ENCODE measurements around the gene OASL.
"Not testable (repeated sequence)": the region's sequence is repeated elsewhere in the genome, so short reads cannot be mapped to it uniquely, and the experiment has no call there.

OASL gene

GRCh38 chr12:121038861-121039668 lies at the start of gene OASL:
Gene OASL, minus strand, starts transcription at chr12:121039246. Its CDS starts 275 bp downstream, at chr12:121038971.
- DNase-seq: peak; percentile 26

- no peak for DNase-seq
Measured at GRCh38 chr12:121088195-121088585, 49.1 kb upstream of the OASL start.

GRCh38 chr12:121087467-121088194 lies 48.6 kb upstream of the OASL start:
- DNase-seq: no peak

- no peak for DNase-seq
Measured at GRCh38 chr12:121086781-121087295, 47.8 kb upstream of the OASL start.

DNA sequence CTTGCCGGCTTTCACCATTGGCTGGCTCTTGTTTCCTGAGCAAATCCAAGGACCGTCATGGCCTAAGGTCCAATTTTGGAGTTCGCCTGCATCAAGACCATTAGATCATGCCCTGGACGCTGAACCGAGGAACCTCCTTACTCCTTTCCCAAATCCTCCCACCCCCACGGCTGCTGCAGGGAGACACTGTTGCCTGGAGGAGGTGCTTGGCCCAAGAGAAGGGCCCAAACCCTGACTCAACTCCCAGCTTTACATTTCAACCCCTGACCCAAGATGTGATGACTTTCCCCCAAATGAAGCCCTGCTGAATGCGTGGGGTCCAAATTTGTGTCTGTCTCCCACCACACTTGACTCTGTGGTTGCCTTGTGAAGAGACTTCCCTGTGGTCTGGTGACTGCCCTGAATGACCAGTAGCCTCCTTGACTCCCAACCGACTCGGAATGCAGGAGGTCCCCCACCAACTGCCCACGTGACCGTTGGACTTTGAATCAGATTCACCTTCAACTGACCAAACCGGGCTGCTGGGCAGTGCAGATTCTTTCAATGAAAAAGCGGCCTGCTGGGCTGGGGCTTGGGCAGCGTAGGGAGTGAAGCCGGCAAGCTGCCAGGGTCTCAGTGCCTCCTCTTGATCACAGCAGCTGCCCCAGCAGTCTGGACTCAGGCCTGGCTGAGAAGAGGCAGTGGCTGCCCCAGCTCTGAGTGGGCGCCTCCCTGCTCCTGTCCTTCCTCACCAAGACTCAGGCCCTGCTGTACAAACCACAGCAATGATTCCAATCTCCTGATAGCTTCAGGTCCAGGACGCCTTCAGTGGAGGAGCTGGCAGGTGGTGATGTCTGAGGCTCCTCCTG lies 46.7 kb upstream of the OASL start:
- DNase-seq: no peak

DNA sequence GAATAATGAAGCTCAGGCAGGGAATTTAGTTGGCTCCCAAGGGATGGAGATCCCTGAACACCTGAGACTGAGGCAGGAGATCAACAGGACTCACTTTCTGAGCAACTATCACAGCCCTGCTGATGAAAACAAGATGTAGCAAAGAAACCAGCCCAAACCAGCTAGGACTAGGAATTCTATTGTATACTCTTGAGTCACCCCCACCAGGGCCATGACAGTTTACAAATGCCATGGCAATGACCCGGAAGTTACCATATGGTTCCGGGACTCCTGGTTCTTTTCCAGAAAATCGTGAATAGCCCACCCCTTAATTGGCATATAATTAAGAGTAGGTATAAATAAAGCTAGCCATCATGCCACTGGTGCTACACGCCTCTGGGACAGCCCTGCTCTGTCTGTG lies 46.0 kb upstream of the OASL start:
- DNase-seq: no peak

DNA sequence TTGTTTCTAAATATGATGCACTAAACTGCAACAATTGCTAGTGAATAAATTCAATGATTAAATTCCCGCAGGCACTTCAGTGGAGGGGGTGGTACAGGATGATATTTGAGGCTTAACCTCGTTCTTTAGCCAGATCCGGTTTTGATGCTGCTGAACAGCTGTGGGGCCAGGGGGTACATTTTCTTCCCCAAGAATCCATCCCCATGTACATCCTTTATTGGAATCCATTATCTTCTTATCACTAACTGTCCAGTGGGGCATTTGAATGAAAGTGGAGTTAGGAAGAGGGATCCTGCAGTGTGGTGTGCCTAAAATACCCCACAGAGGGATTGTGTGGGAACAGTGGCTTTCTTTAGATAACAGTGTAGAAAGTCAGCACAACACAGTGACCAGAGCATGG lies 45.2 kb upstream of the OASL start:
- no peak for DNase-seq

GRCh38 chr12:121080909-121081308 lies 41.9 kb upstream of the OASL start:
- DNase-seq: no peak

DNA sequence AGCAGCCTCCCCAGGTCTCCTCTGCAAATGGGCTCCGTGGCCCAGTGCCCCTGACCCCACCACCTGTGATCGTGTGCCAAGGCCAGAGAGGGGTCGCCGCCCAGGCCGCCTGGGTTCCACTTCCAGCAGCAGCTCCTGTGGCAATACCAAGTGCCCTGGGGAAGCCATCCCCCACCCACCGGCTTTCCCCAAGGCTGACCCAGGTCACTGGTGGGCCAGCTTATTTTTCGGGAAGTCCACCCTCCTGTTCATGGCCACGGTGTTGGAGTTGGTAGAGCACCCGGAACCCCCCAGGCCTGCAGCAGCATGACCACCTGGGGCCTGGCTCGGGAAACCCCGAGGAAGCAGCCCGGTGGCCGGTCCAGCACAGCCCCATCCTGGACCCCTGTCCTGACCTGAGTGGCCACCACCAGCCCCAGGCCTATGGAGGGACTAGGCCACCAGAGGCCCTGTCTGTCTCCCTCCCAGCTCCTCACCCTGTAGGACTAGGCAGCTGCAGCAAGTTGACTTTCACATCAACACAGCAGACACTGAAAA lies 40.8 kb upstream of the OASL start:
- no peak for DNase-seq

DNA sequence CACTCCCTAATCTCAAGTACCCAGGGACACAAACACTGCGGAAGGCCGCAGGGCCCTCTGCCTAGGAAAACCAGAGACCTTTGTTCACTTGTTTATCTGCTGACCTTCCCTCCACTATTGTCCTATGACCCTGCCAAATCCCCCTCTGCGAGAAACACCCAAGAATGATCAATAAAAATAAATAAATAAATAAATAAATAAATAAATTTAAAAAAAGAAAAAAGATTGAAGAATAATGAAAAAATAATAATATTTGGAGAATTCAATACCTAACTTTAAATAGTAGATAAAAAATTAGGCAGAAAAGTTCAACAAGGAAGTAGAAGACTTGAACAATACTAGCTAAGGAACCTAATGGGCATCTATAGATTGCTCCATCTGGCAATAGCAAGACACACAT lies 38.4 kb upstream of the OASL start:
- not testable (repeated sequence) for DNase-seq

- DNase-seq: not testable (repeated sequence)
Measured at GRCh38 chr12:121075911-121076310, 36.9 kb upstream of the OASL start.

- DNase-seq: no peak
Measured at GRCh38 chr12:121072147-121072546, 33.1 kb upstream of the OASL start.

- no peak for DNase-seq
Measured at GRCh38 chr12:121069206-121069605, 30.2 kb upstream of the OASL start.

DNA sequence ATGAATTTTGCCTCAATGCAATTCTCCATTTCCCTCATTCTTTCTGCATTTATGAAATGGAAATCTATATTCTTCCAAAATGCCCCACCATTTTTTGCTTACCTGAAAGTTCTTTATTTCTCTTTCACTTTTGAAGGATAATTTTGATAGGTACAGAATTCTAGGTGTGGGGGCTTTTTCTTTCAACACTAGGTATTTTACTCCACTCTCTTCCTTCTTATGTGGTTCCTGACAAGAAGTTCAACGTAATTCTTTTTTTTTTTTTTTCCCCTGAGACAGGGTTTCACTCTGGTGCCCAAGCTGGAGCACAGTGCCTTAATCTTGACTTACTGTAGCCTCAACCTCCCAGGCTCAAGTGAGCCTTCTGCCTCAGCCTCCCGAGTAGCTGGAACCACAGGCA lies 26.3 kb upstream of the OASL start:
- DNase-seq: no peak

GRCh38 chr12:121064586-121064985 lies 25.5 kb upstream of the OASL start:
- not testable (repeated sequence) for DNase-seq

- no peak for DNase-seq
Measured at GRCh38 chr12:121064116-121064515, 25.1 kb upstream of the OASL start.

GRCh38 chr12:121062391-121063045 lies 23.5 kb upstream of the OASL start:
- no peak for DNase-seq

DNA sequence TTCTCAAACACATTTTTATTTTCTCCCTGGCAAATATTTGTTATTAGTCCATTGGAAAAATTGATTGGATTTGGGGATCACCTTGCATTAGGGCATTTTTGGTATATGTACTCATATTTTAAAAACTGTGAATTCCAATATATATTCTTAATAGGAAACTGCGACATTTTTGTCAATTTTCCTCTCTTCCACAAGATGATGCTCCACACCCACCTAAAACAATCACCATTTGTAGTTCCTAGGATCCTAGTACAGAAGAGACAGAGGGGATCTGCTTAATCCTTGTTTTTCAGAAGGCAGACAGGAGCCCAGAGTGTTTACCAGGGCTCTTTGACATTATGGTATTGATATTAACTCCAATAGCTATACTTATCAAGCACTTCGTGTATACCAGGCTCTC lies 22.8 kb upstream of the OASL start:
- DNase-seq: no peak

DNA sequence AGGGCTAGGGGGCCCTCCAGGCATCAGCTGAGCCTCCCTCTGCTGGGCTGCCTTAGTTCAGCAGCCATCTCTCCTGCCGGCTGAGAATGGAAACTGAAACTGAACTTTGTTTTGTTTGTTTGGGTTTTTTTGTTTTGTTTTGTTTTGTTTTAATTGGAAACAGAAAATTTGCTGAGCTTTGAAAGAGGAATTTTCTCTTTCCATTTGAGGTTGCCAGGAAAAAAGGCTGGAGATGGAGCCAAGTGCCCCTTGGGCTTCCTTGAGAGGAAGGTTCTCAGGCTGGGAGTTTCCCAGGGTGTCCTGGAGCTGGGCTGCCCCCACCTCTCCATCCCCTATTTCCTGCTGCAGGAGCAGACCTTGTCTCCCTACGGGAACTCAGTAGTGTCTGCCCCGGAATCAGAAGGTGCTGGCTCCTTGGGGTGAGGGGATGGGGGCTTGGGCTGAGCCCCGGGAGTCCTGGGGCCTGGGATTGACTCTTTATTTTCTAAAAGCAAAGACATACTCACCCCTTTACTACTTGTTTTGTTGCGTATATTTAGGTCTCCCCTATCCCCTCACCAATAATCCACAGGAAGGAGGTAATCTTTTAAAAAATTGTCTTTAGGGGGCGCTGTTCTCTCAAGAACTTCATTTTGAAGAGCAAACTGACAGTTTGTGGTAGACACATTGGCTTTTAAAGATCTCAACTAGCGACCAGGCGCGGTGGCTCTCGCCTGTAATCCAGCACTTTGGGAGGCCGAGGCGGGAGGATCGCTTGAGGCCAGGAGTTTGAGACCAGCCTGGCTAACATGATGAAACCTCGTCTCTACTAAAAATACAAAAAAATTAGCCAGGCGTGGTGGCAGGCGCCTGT lies 21.3 kb upstream of the OASL start:
- DNase-seq: peak; percentile 36

DNA sequence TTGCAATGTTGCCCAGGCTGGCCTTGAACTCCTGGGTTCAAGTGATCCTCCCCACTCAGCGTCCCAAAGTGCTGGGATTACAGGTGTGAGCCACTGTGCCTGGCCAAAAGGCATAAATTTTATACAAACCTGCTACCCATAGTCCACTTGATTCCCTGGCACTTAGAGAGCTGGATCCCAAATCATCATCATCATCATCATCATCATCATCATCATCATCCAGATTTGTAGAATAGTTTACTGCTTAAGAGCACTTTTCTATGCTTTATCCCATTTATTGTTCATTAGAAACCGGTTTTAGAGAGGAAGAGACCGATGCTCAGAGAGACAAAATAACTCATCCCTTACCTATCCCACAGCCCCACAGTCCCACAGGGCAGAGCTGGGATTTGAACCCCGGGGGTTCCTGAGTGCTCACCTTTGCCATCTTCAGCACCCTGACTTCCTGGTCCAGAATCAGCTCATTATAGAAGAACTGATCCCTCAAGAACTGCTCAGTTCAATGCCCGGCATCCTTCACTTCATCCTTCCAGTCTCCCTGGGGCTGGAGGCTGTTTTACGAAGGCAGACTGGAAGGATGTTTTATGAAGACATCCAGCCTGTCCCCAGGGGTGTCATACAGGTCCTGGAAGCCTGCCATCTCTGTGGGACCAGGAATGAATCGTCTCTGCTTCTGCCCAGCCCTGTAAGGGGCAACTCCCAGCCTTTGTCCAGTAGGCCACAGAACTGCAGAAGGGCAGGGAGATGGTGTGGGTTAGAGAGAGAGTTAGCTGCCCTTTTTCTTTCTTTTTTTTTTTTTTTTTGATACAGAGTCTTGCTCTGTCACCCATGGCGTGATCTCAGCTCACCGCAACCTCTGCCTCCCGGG lies 20.2 kb upstream of the OASL start:
- no peak for DNase-seq

Measured in femur (tissue), 1 donor.